Suprapubic skin (tissue), 4 donors: ENCODE data around the gene ZNF18. TPM values are rescaled to one million over a fixed set of nuclear protein-coding genes. Genes with fewer than 3 reads are reported as not detected.

Experiments
- DNase-seq, 2 donors: peaks; one replicate each; pipeline ENCODE4 v3.0.0-alpha.2; 2019; ENCODE audit warnings: low spot score in 2 of 2
- H3K27ac ChIP-seq: fragments of 200-600 bp; sonication (generic); one replicate; pipeline ENCODE4 v1.5.1; 2019
- H3K27me3 ChIP-seq: fragments of 200-600 bp; sonication (generic); one replicate; pipeline ENCODE4 v1.5.1; 2019
- H3K36me3 ChIP-seq: fragments of 200-600 bp; sonication (generic); one replicate; pipeline ENCODE4 v1.5.1; 2019
- H3K4me1 ChIP-seq: fragments of 200-600 bp; sonication (generic); one replicate; pipeline ENCODE4 v1.5.1; 2019
- H3K4me3 ChIP-seq: fragments of 200-600 bp; sonication (generic); one replicate; pipeline ENCODE4 v1.5.1; 2019; ENCODE audit warnings: mild to moderate bottlenecking
- H3K9me3 ChIP-seq: fragments of 200-600 bp; sonication (generic); one replicate; pipeline ENCODE4 v1.5.1; 2019
- EP300 ChIP-seq: sonication (generic); formaldehyde crosslinking; IDR thresholded peaks from one replicate; pipeline ENCODE4 v1.6.1; 2017; ENCODE audit warnings: antibody characterized with exemption
- POLR2A ChIP-seq, 2 donors: fragments of 450-650 bp; IDR thresholded peaks; one replicate each; pipeline ENCODE4 v1.6.1; 2017; ENCODE audit warnings: antibody characterized with exemption in 2 of 2, mild to moderate bottlenecking in 2 of 2, moderate library complexity in 2 of 2
- POLR2AphosphoS5 ChIP-seq, 3 donors: sonication (generic); formaldehyde crosslinking; IDR thresholded peaks; one replicate each; pipeline ENCODE4 v1.6.1; 2017; ENCODE audit warnings: antibody characterized with exemption in 3 of 3
- WGBS: methylation state at CpG from one replicate; pipeline ENCODE4 v1.1.5; 2018; 5-methylcytosine and 5-hydroxymethylcytosine counted together
- total RNA-seq, 4 donors: library from RNA; depleted of rRNA; stranded (reverse); fragments of >200 nt; gene quantifications; one replicate each; pipeline ENCODE4 v1.1.0, GENCODE V29; 2016
- TF ChIP-seq, protein P1 (sequence below), 2 donors: fragments of 200-600 bp in 1 of 2; fragments of 450-650 bp in 1 of 2; sonication (generic) in 1 of 2; IDR thresholded peaks; one replicate each; pipeline ENCODE4 v1.5.1; 2016 to 2019; ENCODE audit warnings: antibody characterized with exemption in 2 of 2, mild to moderate bottlenecking in 1 of 2, moderate library complexity in 1 of 2

ZNF18 gene
- total RNA-seq, 4 donors from 2014 or later: 8.3 to 16.6 (median 11.4) TPM

DNA sequence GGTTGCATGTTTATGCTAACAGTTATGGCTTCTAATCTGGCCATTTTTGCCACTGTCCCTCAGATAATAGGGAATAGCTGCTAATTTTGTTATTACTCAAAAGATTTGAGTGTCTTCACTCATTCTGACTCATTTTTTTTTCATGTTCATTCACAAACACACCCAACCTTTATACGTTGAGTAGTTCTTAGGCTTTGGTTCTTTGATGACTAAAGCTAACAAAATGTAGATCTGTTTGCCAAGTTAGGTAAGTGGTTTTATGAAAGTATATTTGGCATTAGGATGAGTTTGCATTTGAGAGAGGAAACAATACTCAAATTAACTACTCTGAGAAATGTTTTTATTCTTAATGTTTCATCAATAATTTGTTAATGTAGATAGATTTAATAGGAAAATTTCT, 27.1 kb upstream of the ZNF18 start:
- no peaks in the 10 kb centered on the region for H3K27me3 ChIP-seq
- no peaks in the 10 kb centered on the region for H3K9me3 ChIP-seq
- no peak for DNase-seq
- H3K27ac ChIP-seq: no peak overlapping the region
- H3K4me1 ChIP-seq: peaks cover 64% of the 10 kb centered on the region
- TF ChIP-seq EP300: no peak
- no peak overlapping the region for H3K4me3 ChIP-seq
- H3K36me3 ChIP-seq: no peaks in the 10 kb centered on the region
- WGBS: 28% methylated on average over 1 of the region's 1 CpG

DNA sequence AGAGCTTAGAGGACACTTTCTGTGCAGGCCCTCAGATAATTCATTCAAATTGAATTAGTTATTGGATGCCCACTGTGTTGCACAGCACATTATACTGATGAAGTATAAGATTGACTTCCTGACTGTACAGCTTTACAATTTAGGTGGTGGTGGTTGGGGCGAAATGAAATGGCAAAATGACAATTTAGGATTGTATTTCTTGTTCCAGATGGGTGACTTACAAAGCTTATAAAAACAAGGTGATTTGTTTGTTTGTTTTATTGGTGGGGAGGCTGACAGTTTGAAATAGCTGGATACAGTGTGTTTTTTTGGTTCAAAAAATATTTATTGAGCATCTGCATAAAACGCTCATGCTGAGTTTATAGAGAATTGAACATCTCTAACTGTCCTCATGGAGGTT, 25.0 kb upstream of the ZNF18 start:
- no peak for DNase-seq
- Histone ChIP-seq H3K9me3 (no peaks in the 10 kb centered on the region), H3K4me3 (peak overlapping the region; percentile 99), H3K36me3 (no peaks in the 10 kb centered on the region), H3K27me3 (no peaks in the 10 kb centered on the region), H3K27ac (no peak overlapping the region), H3K4me1 (peaks cover 52% of the 10 kb centered on the region)
- 59% methylated on average over 2 of the region's 2 CpGs for WGBS
- TF ChIP-seq, protein P1, sequence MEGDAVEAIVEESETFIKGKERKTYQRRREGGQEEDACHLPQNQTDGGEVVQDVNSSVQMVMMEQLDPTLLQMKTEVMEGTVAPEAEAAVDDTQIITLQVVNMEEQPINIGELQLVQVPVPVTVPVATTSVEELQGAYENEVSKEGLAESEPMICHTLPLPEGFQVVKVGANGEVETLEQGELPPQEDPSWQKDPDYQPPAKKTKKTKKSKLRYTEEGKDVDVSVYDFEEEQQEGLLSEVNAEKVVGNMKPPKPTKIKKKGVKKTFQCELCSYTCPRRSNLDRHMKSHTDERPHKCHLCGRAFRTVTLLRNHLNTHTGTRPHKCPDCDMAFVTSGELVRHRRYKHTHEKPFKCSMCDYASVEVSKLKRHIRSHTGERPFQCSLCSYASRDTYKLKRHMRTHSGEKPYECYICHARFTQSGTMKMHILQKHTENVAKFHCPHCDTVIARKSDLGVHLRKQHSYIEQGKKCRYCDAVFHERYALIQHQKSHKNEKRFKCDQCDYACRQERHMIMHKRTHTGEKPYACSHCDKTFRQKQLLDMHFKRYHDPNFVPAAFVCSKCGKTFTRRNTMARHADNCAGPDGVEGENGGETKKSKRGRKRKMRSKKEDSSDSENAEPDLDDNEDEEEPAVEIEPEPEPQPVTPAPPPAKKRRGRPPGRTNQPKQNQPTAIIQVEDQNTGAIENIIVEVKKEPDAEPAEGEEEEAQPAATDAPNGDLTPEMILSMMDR (IDR thresholded peaks at IDR 0.05): no peak
- TF ChIP-seq POLR2A (IDR thresholded peaks at IDR 0.05) (no peak), EP300 (no peak), POLR2AphosphoS5 (IDR thresholded peaks at IDR 0.05) (no peak)

DNA sequence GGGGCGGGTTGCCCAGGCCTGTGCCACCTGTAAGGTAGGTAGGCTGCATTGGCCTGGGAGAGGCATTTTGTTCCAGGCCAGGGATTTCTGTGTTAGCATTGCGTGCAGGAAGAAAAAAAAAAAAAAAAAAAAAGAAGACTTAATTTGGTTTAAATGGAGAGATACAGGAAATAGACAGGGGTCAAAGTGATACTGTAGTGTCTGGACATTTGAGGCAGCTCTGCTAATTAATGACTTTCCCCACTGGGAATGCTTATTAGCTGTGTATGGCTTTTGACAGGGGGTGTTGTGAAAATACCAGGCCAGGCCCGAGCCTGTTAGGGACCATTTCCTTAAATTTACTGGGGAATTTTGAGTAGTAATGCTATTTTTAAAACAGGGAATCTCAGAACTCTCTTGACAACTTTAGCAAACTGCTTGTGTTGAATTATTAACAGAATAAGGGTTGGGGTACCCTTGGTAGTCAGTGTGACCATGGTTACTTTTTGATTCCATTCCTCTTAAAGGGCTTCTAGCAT, 24.4 kb upstream of the ZNF18 start:
- TF ChIP-seq EP300: no peak
- TF ChIP-seq, protein P1 (IDR thresholded peaks at IDR 0.05): no peak
- no peak for TF ChIP-seq POLR2AphosphoS5 (IDR thresholded peaks at IDR 0.05)
- no peak for TF ChIP-seq POLR2A (IDR thresholded peaks at IDR 0.05)
- WGBS: 3% methylated on average over 3 of the region's 3 CpGs

DNA sequence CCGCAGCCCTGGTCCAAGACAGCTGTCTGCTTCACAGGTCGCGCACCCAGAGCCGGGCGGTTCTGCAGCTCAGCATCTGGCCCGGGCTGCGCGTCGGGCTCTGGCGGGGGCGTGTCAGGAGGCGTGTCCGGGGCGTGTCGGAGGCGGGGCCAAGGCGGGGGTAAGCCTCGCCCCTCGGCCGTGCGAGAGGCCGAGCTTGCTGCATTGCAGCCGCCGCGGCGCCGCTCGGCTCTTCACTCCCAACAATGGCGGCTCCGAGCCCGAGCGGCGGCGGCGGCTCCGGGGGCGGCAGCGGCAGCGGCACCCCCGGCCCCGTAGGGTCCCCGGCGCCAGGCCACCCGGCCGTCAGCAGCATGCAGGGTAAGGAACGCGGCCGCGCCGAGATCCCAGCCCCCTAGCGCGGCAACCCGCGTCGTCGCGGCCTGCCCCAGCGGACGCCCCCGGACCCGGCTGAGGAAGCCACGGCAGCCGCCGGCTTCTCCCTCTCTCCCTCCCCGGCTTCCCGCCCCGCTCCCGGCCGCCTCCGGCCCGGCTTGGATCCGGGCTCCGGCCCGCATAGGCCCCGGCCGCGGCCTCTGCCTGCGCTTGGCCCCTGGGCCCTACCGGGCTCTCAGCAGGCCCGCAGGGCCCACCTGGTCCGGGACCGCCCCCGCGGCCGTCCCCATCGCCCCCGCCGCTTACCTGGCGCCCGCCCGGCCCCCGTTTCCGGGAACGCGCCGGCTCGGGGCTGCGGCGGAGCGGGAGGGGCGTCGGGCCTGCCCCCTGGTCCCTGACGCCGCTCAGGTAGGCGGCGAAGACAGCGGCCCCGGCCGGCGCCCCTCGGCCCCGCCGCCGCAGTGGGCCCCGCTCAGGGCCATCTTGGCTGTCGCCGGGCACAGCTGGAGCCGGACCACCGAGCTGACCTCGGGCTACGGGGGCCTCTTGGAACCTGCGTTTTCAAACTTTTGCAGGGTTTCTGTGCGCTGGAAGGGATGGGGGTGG, 23.7 kb upstream of the ZNF18 start, which contains the start of gene MAP2K4:
MAP2K4 (plus strand) TSS at position 236 of the 981 bp plus-strand sequence; CDS start at position 246, 10 bp downstream.
- WGBS: 0% methylated on average over 2 of the region's 123 CpGs
- peak; percentile 94 to 95 for DNase-seq

More for the DNA sequence above, 24.4 kb upstream of the ZNF18 start:
- Histone ChIP-seq H3K27ac (peak overlapping the region; percentile 92), H3K27me3 (no peaks in the 10 kb centered on the region), H3K4me3 (peak overlapping the region; percentile 99), H3K9me3 (no peaks in the 10 kb centered on the region), H3K36me3 (no peaks in the 10 kb centered on the region), H3K4me1 (peaks cover 52% of the 10 kb centered on the region)
- DNase-seq: no peak

DNA sequence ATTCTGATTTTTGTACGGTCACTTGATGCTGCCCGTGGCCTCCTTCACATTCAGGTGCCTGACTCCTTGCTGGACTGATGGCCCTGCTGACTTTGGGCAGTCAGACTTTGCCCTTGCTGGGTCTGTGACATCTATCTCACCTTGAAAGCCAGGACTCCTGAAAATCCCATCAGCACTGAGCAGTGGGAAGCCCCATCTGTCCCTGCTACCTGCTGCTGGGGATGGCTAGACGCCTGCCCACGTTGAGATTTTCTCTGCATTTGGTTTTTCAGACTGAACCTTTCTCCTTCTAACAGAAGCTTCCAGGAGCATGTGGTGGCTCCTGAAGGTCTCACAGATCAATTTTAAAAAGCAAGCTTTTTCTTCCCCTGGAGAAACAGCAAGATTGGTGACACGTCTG, 10.2 kb upstream of the ZNF18 start:
- Histone ChIP-seq H3K36me3 (no peaks in the 10 kb centered on the region), H3K4me1 (no peaks in the 10 kb centered on the region), H3K27me3 (no peaks in the 10 kb centered on the region), H3K9me3 (no peaks in the 10 kb centered on the region), H3K4me3 (no peak overlapping the region), H3K27ac (no peak overlapping the region)
- TF ChIP-seq POLR2A (IDR thresholded peaks at IDR 0.05) (no peak), EP300 (no peak), POLR2AphosphoS5 (IDR thresholded peaks at IDR 0.05) (no peak)
- TF ChIP-seq, protein P1 (IDR thresholded peaks at IDR 0.05): no peak
- DNase-seq: no peak
- WGBS: 88% methylated on average over 5 of the region's 5 CpGs

More for the DNA sequence above, 23.7 kb upstream of the ZNF18 start, which contains the start of gene MAP2K4:
- H3K4me1 ChIP-seq: peaks cover 48% of the 10 kb centered on the region
- no peaks in the 10 kb centered on the region for H3K9me3 ChIP-seq
- peak within 1 kb of the TSS; percentile 92 for H3K27ac ChIP-seq
- TF ChIP-seq EP300 (no peak), POLR2AphosphoS5 (IDR thresholded peaks at IDR 0.05) (peak in 1 of 3 donors; percentile 17), POLR2A (IDR thresholded peaks at IDR 0.05) (peak; percentile 39 to 87)
- no peaks in the 10 kb centered on the region for H3K27me3 ChIP-seq
- H3K36me3 ChIP-seq: no peaks in the 10 kb centered on the region
- H3K4me3 ChIP-seq: peak within 1 kb of the TSS; percentile 99

DNA sequence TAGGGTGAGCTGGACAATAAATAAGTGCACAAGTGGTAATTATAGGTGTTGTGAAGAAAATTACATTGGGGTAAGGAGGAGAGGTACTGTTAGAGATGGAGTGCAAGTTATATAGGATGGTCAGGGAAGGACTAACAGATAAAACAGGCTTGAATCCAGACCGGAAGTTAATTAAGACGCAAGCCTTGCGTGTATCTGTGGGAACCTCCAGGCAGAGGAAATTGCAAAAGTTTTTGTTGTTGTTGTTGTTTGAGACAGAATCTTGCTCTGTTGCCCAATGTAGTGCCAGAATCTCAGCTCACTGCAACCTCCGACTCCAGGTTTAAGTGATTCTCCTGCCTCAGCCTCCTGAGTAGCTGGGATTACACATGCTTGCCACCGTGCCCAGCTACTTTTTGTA, 2.4 kb upstream of the ZNF18 start:
- Histone ChIP-seq H3K36me3 (no peaks in the 10 kb centered on the region), H3K4me3 (no peak overlapping the region), H3K27me3 (no peaks in the 10 kb centered on the region), H3K9me3 (no peaks in the 10 kb centered on the region), H3K27ac (no peak overlapping the region), H3K4me1 (peaks cover 13% of the 10 kb centered on the region)
- DNase-seq: no peak
- WGBS: 94% methylated on average over 5 of the region's 5 CpGs
- TF ChIP-seq POLR2A (IDR thresholded peaks at IDR 0.05) (no peak), EP300 (no peak), POLR2AphosphoS5 (IDR thresholded peaks at IDR 0.05) (no peak)
- TF ChIP-seq, protein P1 (IDR thresholded peaks at IDR 0.05): no peak
